Loucy (cell line): ENCODE measurements around the gene MRPL48.

Source experiments
- H2AFZ ChIP-seq: fragments of 200-600 bp; sonication (generic); 2 replicates; pipeline ENCODE4 v1.6.0; 2016; ENCODE audit warnings: antibody characterized with exemption, mild to moderate bottlenecking, low read length, moderate library complexity
- H3F3A ChIP-seq: fragments of 200-600 bp; 2 replicates; pipeline ENCODE4 v1.6.0; 2016; ENCODE audit warnings: antibody characterized with exemption, low read depth, mild to moderate bottlenecking
- H3K27me3 ChIP-seq: fragments of 200-600 bp; sonication (generic); 2 replicates; pipeline ENCODE4 v1.6.1; 2014; ENCODE audit warnings: low read length, mild to moderate bottlenecking; ENCODE audit not compliant: insufficient read depth, poor library complexity, severe bottlenecking
- H3K36me3 ChIP-seq: fragments of 200-600 bp; sonication (generic); 2 replicates; pipeline ENCODE4 v1.6.1; 2016; ENCODE audit warnings: low read length; ENCODE audit not compliant: insufficient read depth
- H3K4me1 ChIP-seq: fragments of 200-600 bp; sonication (generic); 2 replicates; pipeline ENCODE4 v1.5.1; 2014; ENCODE audit warnings: low read length, mild to moderate bottlenecking; ENCODE audit not compliant: insufficient read depth, poor library complexity, severe bottlenecking
- H3K4me2 ChIP-seq: fragments of 200-600 bp; sonication (generic); 2 replicates; pipeline ENCODE4 v1.6.0; 2014; ENCODE audit warnings: antibody characterized with exemption, low read length, low read depth, mild to moderate bottlenecking; ENCODE audit not compliant: poor library complexity, severe bottlenecking
- H3K4me3 ChIP-seq: fragments of 200-600 bp; sonication (generic); 2 replicates; pipeline ENCODE4 v1.5.1; 2014; ENCODE audit warnings: low read length, mild to moderate bottlenecking, mixed read lengths; ENCODE audit not compliant: poor library complexity, severe bottlenecking
- H3K79me2 ChIP-seq: fragments of 200-600 bp; sonication (generic); 2 replicates; pipeline ENCODE4 v1.6.1; 2014; ENCODE audit warnings: low read length; ENCODE audit not compliant: insufficient read depth
- H3K9ac ChIP-seq: fragments of 200-600 bp; sonication (generic); 2 replicates; pipeline ENCODE4 v1.6.0; 2014; ENCODE audit warnings: mild to moderate bottlenecking, low read depth, low read length, moderate library complexity; ENCODE audit not compliant: poor library complexity, severe bottlenecking
- H3K9me2 ChIP-seq: fragments of 200-600 bp; sonication (generic); replicated peaks from 2 replicates; pipeline ENCODE4 v1.6.1; 2016; ENCODE audit warnings: low read depth, low read length, mixed read lengths
- H3K9me3 ChIP-seq: fragments of 200-600 bp; sonication (generic); 2 replicates; pipeline ENCODE4 v1.6.1; 2014; ENCODE audit warnings: mild to moderate bottlenecking, antibody characterized with exemption, low read length, low read depth; ENCODE audit not compliant: insufficient read depth
- H4K20me1 ChIP-seq: fragments of 200-600 bp; sonication (generic); 2 replicates; pipeline ENCODE4 v1.6.0; 2014; ENCODE audit warnings: antibody characterized with exemption, low read length, mild to moderate bottlenecking; ENCODE audit not compliant: insufficient read depth, poor library complexity, severe bottlenecking
- EZH2phosphoT487 ChIP-seq: fragments of 200-600 bp; IDR thresholded peaks from 2 replicates; pipeline ENCODE4 v1.6.1; 2018; ENCODE audit warnings: antibody characterized with exemption, mild to moderate bottlenecking, moderate library complexity, borderline replicate concordance
- TF ChIP-seq, protein P1 (sequence below): fragments of 200-600 bp; sonication (generic); conservative IDR thresholded peaks from 2 replicates; pipeline ENCODE4 v1.5.1; 2014; ENCODE audit warnings: mild to moderate bottlenecking, antibody characterized with exemption, low read length

MRPL48 gene

GRCh38 chr11:73810637-73811036, 23.0 kb downstream of the MRPL48 start:
- no peak overlapping the region for H2AFZ ChIP-seq
- peaks cover 13% of the 10 kb centered on the region for H3K36me3 ChIP-seq
- H3K9me2 ChIP-seq = no peaks in the 10 kb centered on the region
- no peaks in the 10 kb centered on the region for H3K27me3 ChIP-seq
- TF ChIP-seq, protein P1, sequence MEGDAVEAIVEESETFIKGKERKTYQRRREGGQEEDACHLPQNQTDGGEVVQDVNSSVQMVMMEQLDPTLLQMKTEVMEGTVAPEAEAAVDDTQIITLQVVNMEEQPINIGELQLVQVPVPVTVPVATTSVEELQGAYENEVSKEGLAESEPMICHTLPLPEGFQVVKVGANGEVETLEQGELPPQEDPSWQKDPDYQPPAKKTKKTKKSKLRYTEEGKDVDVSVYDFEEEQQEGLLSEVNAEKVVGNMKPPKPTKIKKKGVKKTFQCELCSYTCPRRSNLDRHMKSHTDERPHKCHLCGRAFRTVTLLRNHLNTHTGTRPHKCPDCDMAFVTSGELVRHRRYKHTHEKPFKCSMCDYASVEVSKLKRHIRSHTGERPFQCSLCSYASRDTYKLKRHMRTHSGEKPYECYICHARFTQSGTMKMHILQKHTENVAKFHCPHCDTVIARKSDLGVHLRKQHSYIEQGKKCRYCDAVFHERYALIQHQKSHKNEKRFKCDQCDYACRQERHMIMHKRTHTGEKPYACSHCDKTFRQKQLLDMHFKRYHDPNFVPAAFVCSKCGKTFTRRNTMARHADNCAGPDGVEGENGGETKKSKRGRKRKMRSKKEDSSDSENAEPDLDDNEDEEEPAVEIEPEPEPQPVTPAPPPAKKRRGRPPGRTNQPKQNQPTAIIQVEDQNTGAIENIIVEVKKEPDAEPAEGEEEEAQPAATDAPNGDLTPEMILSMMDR = no peak
- no peak for TF ChIP-seq EZH2phosphoT487
- no peaks in the 10 kb centered on the region for H3K4me1 ChIP-seq
- H3K4me2 ChIP-seq = no peak overlapping the region
- no peaks in the 10 kb centered on the region for H3F3A ChIP-seq
- no peak overlapping the region for H3K4me3 ChIP-seq
- H3K79me2 ChIP-seq = no peaks in the 10 kb centered on the region
- H3K9me3 ChIP-seq = no peaks in the 10 kb centered on the region
- no peaks in the 10 kb centered on the region for H4K20me1 ChIP-seq
- no peak overlapping the region for H3K9ac ChIP-seq

DNA sequence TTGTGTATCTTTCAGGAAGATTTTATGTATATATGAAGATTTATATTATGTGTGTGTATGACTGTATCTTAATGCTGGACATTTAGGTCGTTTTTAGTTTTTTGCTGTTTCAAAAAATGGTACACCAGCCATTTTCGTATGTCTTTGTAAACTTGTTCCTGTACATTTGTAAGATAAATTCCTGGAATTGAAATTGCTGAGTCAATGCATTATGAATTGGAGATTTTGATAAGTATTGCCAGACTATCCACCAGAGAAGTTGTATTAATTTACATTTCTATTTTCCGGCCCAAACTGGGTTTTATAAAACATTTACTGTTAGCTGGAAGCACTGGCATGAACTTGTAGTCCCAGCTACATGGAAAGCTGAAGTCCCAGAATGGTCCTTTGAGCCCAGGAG, 24.6 kb downstream of the MRPL48 start:
- Histone ChIP-seq H3K9ac (no peak overlapping the region), H3K9me2 (no peaks in the 10 kb centered on the region), H4K20me1 (no peaks in the 10 kb centered on the region), H3K4me3 (no peak overlapping the region), H3K36me3 (peaks cover 10% of the 10 kb centered on the region), H2AFZ (no peak overlapping the region), H3F3A (no peaks in the 10 kb centered on the region), H3K4me2 (no peak overlapping the region), H3K9me3 (no peaks in the 10 kb centered on the region), H3K27me3 (no peaks in the 10 kb centered on the region), H3K79me2 (no peaks in the 10 kb centered on the region), H3K4me1 (no peaks in the 10 kb centered on the region)
- no peak for TF ChIP-seq EZH2phosphoT487
- TF ChIP-seq, protein P1 = no peak

- H3K36me3 ChIP-seq = peaks cover 2% of the 10 kb centered on the region
- H3K9me3 ChIP-seq = no peaks in the 10 kb centered on the region
- H3K4me2 ChIP-seq = no peak overlapping the region
- no peaks in the 10 kb centered on the region for H3F3A ChIP-seq
- no peak for TF ChIP-seq EZH2phosphoT487
- TF ChIP-seq, protein P1 = no peak
- no peak overlapping the region for H3K4me3 ChIP-seq
- no peaks in the 10 kb centered on the region for H3K4me1 ChIP-seq
- no peaks in the 10 kb centered on the region for H4K20me1 ChIP-seq
- no peak overlapping the region for H2AFZ ChIP-seq
- H3K27me3 ChIP-seq = no peaks in the 10 kb centered on the region
- H3K79me2 ChIP-seq = no peaks in the 10 kb centered on the region
- H3K9ac ChIP-seq = no peak overlapping the region
- no peaks in the 10 kb centered on the region for H3K9me2 ChIP-seq
These were observed 27.1 kb downstream of the MRPL48 start for GRCh38 chr11:73814812-73815211.
